Kasumi-1 (cell line): Measurements from ENCODE around the gene IGSF8.

Experiments
- DNase-seq, 2 experiments: peaks; one replicate each; lab custom pipeline; 2025; lab: John Stamatoyannopoulos, UW

IGSF8 gene

DNA sequence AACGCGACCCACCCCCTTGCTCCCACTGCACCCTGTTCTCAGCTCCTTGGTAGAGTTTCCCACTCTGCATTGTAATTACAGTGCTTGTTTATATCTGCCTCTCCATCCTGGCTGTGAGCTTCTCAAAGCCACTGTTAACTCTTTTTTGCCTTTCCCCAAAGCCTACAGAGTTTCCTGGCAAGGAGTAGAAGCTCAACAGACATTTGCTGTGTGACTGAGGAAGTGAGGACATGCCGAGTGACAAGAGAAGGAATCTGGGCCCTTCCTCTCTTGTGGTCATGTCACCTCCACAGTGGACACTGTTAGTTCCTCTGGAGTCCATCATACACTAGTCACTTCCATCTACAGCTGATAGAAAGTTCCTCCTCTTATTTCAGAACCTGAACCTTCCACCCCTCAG lies 6.1 kb upstream of the IGSF8 start:
- peak in 1 of 2 experiments; percentile 24 for DNase-seq

DNA sequence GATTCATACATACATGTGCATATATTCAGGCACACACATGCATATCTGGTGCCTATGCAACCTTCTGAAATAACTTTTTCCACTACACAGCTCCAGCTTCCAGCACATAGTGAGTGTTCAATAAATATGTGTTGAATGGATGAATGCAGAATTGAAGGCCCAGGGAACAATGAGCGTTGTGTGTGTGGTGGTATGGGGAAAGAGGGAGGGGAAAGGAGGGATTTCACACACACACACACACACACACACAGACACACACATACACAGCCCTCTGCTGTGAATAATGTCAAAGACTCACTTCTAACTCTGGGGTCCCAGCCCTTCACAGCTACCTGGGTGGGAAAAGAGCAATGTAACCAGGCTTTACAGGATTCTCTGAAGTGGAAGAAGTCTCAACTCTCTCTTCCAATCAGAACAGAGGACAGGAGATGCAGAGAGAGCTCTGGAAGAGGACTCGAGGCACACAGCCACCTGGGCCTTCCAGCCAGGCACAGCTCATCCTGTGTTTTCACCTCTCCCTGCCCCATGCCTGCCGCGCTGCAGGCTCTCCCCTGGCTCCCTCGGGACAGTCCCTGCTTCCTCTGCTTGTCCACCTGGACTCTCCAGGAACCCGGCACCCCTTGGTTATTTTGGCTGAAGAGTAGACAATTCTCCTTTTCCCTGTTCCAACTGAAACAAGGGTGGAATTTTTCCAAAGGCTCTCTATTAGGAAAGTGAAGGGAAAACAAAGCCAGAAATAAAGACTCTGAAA lies 5.4 kb upstream of the IGSF8 start:
- no peak for DNase-seq

DNA sequence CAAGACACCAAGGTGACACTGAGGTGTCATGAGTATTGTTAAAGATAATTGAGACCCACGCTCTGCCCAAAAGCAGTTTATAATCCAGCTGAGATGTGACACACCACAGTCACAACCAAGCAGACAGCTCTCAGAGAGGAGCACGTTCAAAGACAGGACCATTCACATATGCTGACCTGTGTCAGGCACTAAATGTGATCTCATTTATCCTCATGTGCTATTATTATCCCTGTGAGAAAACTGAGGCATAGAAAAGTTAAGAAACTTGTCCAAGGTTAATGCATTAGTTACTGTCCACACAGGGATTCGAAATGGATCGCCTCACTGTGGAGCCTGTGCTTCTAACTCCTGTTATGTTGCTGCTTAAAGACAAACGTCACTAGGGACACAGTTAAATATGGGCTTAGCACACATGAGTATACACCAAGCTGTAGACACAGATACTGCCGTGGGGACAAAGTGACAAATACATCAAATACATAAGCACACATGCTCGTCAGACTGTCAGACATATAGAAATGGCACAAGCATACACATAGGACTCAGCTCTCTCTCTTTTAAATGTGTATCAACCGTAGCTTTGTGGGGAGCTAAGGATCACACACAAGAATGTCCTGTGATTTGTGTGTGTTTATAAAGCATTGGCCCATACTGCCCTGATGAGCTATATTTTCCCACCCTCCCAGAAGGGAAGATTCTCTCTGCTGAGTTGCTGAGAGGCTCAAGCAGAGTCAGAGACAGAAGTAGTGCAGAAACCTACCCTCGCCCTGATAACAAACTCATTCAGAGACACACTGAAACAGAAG lies 3.5 kb upstream of the IGSF8 start:
- no peak for DNase-seq

DNA sequence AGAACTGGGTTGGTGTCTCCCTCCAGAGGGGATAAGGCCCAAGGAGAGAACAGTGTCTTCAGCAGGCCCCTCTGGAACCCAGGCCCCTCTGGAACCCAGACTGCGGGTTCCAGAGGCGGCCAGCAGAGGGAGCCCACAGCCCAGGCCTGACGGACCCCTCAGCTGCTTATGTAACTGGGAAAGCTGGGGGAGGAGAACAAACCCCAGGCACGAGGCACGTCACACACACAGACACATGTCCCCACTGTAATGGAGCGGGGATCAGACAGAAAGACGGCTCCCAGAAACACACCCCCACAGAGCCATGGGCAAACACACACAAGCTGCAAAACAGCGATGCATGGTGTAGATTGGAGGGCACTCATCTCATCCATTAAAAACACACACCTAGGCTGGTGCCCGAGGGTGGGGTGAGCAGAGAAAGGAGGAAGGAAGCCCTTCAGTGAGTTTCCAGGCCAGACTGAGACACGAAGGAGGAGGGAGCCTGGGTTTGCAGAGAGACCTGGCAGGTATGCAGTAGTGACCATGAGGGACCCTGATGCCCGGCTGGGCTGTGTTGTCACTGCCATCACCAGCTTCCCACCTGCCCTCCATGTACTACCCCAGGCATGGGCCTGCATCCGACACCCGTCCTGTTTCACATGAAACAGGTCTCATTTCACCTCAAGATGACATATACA lies 2.8 kb upstream of the IGSF8 start:
- DNase-seq, result peak; percentile 88 to 94

DNA sequence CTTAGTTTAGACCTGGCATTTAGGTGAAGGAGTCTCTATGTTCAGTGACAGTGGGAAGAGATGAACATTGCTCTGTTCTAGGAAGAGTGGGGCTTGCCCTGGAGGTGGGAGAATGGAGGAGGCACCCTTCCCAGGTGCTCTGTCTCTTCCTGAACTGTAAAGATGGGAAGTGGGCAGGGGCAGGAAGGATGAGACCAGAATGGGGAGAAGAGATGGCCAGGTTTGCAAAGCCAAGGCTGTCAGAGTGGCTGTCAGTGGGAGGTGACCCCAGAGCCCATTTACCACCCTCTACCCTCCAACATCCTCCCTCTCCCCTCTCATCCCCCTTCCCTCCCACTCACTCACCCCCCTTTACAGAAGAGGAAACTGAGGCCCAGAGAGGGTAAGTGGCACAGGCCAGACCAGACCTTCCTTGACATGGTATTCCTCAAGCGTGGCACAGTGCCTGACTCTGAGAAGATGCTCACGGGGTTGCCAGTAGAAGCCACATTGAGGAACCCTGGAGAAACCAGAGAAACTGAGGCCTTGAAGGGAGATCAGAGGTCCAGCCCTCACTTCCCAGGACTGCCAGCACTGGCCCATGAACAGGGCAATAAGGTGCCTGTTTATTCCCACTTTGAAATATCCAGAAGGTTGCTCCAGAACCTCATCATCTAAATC lies 1.4 kb upstream of the IGSF8 start:
- no peak for DNase-seq

DNA sequence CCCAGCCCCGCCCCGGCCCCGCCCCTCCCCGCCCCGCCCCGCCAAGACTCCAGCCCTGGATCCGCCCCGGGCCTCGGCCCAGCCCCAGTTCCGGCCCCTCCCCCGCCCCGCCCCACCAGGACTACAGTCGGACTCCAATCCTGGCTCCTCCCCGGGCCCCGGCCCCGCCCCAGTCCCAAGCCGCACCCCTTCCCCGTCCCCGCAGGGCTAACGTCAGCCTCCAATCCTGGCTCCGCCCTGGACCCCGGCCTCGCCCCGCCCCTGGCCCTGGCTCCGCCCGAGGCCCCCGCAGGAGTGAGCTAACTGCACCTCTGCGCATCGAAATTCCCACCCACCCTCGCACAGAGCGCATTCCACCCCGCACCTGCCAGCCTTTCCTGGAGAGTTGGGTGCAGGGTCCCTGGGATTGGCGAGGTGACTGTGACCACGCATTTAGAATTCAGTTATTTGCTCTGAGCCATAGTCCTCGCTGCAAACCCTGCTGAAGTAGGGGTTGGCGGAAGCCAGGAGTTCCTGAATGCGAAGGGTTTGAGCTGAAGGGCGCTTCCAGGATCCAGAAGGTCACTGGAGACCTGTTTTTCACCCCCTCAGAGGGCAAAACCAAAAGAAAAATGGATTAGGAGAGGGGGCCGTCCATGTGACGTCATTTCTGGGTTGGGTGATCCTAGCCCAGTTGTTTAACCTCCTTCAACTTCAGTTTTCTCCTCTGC lies 588 bp upstream of the IGSF8 start:
- peak; percentile 83 to 87 for DNase-seq

DNA sequence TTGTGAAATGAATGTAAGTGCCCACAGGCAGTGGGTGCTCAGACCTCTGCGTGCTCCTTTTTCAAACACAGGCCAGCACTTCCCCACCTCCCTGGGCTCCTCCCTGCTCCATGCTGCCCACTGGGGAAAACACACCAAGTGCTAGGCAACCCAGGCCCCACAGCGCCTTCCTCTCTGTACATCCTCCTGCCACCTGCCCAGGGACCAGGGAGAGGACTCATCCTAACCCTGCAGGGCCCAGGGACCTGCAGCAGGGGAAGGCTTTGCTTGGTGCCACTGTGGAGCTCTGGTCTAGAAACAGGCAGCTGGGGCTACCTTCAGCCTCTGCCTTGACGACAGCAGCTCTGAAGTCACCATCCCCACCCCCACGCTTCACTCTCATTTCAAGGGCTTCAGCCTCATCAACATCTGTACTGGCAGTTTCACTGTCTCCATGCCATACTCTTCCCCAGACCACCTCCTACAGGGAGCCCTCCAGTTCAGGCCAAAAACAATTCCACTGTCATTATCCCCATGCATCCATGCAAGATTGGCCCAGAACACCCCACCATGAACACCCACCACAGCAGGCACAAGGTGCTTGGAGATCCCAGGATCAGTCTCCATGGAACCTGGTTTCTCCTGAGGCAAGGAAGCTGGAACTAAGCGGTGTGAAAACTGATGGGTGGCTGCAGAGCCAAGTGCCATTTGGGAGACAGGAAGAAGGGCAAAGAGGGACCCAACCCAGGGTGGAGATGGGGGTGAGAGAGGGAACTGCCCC lies 1.1 kb downstream of the IGSF8 start:
- no peak for DNase-seq

DNA sequence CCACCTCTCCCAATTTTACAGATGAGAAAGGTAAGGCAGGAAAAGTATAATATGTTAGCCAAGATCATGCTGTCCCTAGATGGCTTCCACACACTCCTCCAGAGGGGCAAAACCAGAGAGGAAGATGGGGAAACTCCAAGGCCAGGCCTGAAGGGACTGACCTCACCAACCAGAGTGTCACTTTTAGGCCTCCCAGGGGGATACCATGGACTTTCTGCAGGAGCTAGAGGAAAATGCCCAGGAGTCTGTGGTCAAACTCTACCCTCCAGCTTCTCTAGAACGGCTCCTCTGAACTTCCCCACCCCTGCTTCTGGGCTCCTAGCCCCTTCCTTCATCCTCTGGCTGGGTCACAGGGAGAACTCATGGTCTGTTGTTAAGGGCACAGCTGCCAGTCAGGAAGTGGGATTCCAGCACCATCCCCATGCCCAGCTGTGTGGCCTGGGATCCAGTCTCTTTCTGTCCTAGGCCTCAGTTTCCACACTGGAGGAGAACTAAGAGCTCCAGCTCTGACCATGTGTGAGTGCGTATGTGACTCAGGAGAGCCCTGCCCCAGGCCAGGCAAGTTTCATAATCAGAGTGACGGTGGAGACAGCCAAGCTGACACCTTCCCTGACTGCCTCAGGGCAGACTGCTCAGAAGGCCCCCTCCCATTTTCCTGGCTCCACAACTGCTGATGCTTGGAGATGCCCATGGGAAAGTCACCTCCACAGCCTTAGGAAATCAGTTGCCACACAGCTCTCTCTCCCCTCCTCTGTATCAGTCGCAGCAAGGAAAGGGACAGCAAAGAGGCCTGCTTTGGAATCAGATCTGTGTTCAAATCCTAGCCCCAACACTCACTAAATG lies 1.9 kb downstream of the IGSF8 start:
- DNase-seq, result no peak

DNA sequence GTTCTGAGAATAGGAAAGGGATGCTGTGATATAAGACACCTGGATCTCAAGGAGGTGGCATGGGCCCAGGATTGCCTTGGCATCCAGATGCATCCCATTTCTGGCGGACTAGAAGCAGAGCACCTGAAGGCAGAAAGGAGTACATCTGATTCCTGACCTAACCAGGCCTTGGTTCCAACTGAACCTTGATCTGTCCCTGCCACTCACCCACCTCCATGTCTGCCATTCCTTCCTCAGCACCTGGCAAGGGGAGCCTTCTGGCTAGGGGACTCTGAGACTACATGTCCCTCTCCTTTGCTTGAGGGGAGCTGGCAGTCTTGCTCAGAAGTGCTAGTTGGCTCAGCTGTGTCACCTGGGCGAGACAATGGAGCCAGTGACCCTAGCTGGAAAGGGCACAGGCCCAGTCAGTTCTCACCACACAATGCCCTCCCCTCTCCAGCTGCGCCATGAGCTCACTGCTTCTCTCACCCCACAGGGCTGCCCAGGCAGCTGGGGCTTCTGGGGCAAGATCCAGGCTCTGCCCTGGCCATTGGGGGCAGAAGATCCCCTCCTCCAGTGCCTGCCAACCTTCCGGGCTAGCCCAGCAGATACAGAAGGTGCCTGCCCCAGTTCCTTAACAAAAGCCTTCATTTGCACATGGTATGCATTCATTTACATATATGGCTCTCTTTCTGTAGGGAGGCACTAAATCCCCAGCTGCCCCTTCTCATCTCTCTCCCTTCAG lies 2.9 kb downstream of the IGSF8 start:
- DNase-seq, result no peak

DNA sequence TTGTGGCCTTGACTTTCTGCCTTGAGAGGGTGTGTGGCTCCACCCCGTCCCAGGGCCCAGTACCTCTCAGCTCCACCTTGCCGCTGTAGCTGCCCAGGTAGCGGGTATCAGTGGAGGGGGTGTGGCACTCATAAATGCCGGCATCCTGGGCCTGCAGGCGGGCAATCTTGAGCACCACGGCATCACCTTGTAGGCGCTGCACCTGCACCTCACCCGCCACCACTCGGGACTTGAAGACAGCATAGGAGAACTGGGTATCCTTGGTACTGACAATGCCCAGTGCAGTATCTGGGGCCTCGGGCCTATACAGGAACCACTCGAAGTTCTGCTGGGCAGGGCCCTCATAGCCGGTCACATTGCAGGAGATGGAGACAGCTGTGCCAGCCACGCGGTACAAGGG lies 3.6 kb downstream of the IGSF8 start:
- DNase-seq, result no peak

DNA sequence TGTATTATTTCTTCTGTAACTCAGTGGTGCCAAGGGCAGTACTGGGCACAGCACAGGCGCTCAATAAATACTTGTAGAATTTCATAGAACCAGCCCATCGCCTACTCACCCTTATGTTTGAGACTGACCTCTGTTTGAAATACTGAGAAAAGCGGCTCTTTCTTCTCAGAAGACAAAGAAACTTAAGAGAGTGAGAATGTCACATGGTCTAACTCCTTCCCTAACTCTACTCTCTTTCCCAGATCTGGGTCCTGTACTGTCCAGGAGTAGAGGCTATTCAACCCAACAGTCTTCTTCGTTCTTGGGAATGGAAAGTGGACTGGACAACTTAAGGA lies 4.2 kb downstream of the IGSF8 start:
- no peak for DNase-seq

DNA sequence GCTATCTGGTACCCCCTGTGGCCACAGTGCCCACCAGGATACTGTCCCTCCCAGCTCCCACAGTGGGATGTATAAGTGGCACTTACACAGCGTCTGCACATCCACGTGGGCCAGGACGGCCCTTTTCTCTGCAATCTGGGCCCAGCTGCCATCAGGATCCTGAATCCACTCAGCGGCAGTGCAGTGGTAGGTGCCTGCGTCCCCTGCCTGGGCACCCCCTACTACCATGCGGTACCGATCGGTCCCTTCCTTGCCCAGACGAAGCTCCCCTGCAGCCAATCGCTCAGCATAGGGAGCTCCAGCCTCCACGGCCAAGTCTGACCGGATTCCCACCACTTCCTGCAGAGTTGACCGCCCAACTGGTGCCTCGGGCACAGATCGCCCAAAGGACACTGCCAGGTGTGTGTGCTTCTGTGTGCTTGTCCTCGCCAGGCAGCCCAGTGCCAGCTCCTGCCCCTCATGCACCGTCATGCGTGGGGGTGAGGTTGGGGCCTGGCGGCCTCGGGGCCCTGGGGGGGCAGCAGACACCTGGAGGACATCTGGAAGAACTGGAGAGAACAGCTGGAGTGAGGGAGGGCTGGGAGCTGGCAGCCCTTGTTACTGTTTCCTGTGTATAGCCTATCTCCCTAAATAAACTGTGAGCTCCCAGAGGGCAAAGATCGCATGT lies 4.7 kb downstream of the IGSF8 start:
- no peak for DNase-seq

DNA sequence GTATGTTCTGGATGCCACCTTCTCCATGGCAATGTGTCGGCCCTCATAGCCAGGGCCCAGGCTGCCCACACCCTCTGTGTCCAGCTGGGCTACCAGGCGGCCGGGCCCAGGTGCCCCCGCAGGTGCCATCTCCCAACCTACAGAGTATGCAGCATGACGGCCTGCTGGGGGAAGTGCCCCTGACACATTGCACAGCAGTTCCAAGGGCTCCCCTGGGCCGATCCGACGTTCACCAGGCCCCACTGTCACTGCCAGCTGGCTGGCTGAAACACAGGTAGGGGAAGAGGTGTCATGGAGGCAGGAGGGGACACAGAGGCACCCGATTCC lies 5.4 kb downstream of the IGSF8 start:
- DNase-seq, result no peak

DNA sequence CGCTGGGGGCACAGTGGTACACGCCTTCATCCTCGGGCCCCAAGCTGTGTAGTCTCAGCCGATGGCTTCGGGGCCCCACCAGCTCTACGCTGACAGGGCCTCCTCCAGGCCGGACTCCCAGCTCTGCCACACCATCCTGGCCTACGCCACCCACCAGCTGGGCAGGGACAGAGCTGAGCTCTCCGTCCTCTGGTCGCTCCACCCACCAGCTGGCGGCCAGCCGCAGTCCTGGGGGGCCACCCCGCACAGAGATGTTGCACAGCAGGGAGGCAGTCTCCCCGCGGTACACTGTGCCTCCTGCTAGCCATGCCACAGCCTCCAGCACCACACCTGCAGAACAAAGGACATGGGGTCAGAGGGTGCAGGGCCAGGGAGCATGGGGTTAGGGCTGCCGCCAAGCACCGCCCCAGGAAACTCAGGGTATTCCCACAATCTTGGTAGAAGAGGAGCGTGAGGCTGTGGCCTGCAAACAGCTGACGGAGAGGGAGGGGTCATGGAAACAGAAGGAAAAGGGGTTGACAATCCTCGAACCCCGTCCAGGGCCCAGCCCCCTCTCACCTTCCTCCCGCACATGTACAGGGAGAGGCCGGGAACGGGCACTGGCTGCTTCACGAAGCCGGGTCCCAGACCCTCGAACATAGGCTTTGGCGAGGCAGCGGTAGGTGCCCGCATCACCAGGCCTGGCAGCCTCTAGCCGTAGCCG lies 5.9 kb downstream of the IGSF8 start:
- DNase-seq, result no peak

DNA sequence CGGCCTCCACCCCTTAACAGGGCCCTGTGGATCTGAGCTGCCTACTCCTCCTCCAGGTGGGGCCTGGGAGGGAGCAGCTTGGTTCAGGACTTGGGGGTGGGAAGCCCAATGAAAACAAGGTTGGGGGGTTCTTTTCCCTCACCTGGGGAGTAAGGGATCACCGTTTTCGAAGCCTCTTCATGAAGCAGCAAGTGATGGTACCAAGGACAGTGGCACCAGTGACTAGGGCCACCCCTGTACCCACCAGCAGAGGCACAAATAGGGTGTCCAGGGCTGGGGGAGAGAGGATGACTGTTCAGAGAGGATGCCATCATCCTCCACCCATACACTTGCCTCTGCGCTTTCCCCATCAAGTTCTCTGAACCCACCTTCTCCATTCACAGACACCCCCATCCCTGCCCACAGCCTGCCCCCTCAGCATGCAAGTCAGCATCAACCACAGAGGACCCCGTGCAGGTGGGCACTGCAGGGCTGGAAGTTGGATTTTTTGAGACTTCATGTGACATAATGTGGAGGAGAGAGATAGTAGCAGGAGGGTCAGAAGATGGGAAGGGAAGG lies 6.7 kb downstream of the IGSF8 start:
- no peak for DNase-seq

DNA sequence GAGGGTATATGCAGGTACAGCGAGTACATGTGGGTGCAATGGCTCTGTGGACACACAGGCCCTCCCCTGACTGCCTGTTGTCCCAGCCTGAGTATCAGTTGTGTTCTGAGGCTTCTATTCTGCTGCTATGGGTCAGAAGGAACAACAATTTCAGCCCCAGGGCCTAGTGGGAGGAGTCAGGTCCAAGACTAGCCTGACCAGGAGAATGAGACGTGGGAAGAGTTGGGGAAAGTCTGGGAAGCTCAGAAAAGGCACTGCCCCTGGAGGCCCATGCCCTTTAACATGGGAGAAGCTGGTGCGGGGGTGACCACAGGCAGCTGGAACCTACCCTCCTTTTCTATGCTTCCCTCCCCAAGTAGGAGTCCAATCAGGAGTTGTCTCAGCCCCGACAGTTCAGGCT lies 7.7 kb downstream of the IGSF8 start:
- no peak for DNase-seq

DNA sequence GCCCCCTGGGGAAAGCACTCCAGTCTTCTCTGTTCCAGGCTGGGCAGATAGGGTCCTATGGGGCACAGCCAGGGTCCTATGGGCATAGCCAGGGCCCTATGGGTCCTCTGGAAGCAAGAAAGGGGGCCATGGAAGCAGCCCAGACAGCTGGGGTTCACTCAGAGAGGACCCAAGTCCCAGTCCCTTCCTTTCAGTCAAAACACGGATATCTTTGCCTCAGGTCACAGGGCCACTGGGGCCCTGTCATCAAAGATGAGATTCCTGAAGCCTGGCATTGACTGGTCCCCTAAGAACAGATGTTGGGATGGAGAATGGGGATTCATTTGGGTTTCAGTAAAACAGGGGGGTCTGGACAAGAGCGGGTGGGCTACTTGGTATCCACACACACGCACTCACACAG lies 8.5 kb downstream of the IGSF8 start:
- DNase-seq, result no peak

DNA sequence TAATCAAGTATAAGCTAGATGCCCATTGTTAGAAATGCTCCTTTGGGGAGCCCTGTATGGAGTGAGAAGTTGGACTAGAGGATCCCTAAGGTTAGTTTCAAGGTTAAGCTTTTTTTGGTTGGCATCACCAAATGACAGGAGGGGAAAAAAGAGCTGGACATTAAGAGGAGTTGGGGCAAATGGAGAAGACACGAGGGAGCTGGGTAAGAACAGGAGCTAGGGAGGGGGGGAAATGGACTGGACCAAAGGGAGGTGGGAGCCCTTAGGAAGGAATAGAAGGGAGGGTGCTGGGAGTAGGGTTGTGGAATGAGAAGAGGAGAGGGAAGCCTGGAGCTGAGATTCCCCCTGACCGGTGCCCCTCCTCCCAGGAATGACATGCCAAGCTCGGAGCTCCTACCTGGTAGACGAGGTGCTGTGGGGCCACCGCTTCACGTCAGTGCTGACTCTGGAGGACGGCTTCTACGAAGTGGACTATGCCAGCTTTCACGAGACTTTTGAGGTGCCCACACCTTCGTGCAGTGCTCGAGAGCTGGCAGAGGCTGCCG lies 11.2 kb downstream of the IGSF8 start:
- DNase-seq, result no peak
